Parathyroid adenoma (tissue), 2 donors: ENCODE results near the gene ZMIZ1.

Experiments
- H2AFZ ChIP-seq: fragments of 300-600 bp; sonication (generic); one replicate; pipeline ENCODE4 v1.7.0; 2017; ENCODE audit warnings: antibody characterized with exemption, mild to moderate bottlenecking
- H3K27ac ChIP-seq: fragments of 300-600 bp; sonication (generic); one replicate; pipeline ENCODE4 v1.7.0; 2017
- H3K27me3 ChIP-seq: fragments of 300-600 bp; sonication (generic); one replicate; pipeline ENCODE4 v1.7.0; 2017; ENCODE audit warnings: low read length; ENCODE audit not compliant: control insufficient read depth, insufficient read depth
- H3K36me3 ChIP-seq: fragments of 300-600 bp; sonication (generic); one replicate; pipeline ENCODE4 v1.7.0; 2017; ENCODE audit warnings: low read length; ENCODE audit not compliant: control insufficient read depth, insufficient read depth
- H3K4me1 ChIP-seq: fragments of 300-600 bp; sonication (generic); one replicate; pipeline ENCODE4 v1.7.0; 2017; ENCODE audit warnings: control low read depth
- H3K4me2 ChIP-seq: fragments of 300-600 bp; sonication (generic); one replicate; pipeline ENCODE4 v1.7.0; 2017; ENCODE audit warnings: low read length
- H3K4me3 ChIP-seq: fragments of 300-600 bp; sonication (generic); one replicate; pipeline ENCODE4 v1.7.0; 2017; ENCODE audit warnings: low read depth, low read length
- H3K79me2 ChIP-seq: fragments of 300-600 bp; sonication (generic); one replicate; pipeline ENCODE4 v1.7.0; 2017; ENCODE audit warnings: control low read depth
- H3K9ac ChIP-seq: fragments of 300-600 bp; sonication (generic); one replicate; pipeline ENCODE4 v1.7.0; 2017; ENCODE audit warnings: mild to moderate bottlenecking
- H3K9me3 ChIP-seq: fragments of 300-600 bp; sonication (generic); one replicate; pipeline ENCODE4 v1.7.0; 2017; ENCODE audit warnings: low read length; ENCODE audit not compliant: control insufficient read depth
- TF ChIP-seq, protein P1 (sequence below): fragments of 300-600 bp; sonication (generic); IDR thresholded peaks from one replicate; pipeline ENCODE4 v1.7.0; 2017; ENCODE audit warnings: antibody characterized with exemption, mild to moderate bottlenecking
- donor health status: primary hyperparathyroidism.

The ZMIZ1 gene

DNA sequence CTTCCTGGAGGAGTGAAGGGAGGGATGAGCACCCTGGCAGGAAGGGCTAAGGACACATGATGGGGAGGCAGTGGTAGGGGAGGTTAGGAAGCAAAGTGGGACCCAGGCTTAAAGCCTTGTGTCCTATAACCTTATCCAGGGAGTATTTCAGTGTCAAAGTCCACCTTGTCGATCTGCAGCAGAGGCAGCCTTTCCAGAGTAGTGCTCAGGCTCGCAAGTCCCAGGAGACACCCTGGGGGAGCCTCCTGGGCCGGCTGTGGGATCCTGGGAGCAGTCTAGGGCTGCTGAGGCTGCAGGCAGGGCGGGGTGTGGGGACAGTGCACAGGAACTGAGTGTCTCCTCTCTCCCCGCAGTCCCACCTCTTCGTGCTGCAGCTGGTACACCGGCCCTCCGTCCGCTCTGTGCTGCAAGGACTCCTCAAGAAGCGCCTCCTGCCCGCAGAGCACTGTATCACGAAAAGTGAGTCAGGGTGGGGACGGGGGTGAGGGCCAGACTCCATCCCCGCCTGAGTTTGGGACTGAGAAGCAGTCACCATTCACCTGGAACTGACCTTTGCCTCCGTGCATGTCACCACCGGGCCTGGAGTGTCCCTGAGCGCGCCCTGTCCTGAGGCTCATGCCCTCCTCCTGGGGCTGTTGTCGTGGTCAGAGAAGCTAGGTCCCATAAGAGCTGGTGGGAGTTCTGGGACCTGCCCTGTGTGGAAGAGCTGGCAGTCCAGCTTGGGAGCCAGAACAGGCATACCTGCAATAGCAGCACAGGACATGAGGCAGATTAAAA lies 233.2 kb downstream of the ZMIZ1 start:
- Histone ChIP-seq H3K4me2 (no peak overlapping the region), H3K9me3 (no peaks in the 10 kb centered on the region), H3K27ac (no peak overlapping the region), H3K4me1 (no peaks in the 10 kb centered on the region), H3K9ac (no peak overlapping the region), H3K4me3 (no peak overlapping the region), H3K27me3 (no peaks in the 10 kb centered on the region), H2AFZ (no peak overlapping the region), H3K79me2 (no peaks in the 10 kb centered on the region), H3K36me3 (no peaks in the 10 kb centered on the region)
- TF ChIP-seq, protein P1, sequence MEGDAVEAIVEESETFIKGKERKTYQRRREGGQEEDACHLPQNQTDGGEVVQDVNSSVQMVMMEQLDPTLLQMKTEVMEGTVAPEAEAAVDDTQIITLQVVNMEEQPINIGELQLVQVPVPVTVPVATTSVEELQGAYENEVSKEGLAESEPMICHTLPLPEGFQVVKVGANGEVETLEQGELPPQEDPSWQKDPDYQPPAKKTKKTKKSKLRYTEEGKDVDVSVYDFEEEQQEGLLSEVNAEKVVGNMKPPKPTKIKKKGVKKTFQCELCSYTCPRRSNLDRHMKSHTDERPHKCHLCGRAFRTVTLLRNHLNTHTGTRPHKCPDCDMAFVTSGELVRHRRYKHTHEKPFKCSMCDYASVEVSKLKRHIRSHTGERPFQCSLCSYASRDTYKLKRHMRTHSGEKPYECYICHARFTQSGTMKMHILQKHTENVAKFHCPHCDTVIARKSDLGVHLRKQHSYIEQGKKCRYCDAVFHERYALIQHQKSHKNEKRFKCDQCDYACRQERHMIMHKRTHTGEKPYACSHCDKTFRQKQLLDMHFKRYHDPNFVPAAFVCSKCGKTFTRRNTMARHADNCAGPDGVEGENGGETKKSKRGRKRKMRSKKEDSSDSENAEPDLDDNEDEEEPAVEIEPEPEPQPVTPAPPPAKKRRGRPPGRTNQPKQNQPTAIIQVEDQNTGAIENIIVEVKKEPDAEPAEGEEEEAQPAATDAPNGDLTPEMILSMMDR, result no peak

DNA sequence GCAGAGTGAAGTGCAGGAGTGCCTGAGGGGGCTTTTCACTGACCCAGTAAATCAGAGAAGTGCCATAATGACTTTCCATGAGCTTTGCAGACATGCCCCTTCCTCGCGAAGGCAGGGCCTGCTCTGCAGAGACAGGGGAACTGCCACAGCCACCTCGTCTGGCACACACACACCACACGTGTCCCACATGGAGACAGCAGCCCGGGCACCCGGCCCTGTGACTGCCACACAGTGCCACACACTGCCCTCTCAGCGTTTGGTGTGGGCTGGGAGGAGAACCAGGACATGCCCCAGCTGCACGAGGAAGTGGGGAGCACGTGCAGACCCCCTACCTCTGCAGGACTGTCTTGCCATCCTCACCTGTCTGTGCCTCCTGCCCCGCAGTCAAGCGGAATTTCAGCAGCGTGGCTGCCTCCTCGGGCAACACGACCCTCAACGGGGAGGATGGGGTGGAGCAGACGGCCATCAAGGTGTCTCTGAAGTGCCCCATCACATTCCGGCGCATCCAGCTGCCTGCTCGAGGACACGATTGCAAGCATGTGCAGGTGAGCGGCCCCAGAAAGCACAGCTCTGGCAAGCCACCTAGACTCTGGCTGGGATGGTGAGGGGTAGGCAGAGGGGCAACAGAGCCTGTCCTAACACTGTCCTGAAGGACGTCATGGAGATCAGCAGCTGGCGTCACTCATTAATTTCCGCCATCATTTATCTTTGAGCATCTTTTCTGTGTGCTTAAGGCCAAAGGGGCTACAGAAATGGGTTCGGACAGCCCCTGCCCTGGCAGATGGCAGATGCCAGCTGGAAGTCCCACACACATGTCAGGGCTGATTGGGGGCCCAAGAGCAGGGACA lies 235.1 kb downstream of the ZMIZ1 start:
- no peak overlapping the region for H3K27ac ChIP-seq
- no peak overlapping the region for H3K4me3 ChIP-seq
- H3K4me2 ChIP-seq, result no peak overlapping the region
- no peaks in the 10 kb centered on the region for H3K4me1 ChIP-seq
- no peaks in the 10 kb centered on the region for H3K79me2 ChIP-seq
- no peaks in the 10 kb centered on the region for H3K9me3 ChIP-seq
- no peaks in the 10 kb centered on the region for H3K27me3 ChIP-seq
- TF ChIP-seq, protein P1, result no peak
- no peak overlapping the region for H3K9ac ChIP-seq
- no peak overlapping the region for H2AFZ ChIP-seq
- H3K36me3 ChIP-seq, result no peaks in the 10 kb centered on the region

DNA sequence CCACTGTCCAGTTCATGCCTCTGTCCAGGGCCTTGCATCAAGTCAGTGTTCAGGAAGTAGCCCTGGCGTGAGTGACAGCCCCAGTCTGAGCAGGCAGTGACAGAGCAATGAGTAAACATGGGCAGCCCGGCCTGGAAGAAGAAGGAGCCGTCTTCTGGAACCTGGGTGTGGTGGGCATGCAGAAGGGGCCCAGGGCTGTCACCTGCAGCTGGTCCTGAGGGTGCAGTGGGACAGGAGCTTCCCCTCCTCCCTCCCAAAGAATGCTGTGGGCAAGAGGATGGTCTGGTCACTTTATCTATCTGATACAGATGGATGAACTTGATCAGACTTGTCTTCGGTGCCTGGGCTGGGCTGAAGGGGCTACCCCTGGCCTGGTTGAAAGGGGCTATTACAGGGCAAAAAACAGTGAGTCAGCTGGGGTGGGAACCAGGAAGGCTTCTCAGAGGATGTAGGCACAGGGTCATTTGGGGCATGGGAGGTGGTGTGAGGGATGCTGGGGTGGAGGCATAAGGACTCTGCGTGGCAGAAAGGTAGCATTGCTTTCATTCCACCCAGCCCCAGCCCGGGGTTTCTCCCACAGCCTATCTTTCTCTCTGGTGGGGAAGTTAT lies 235.8 kb downstream of the ZMIZ1 start:
- no peak overlapping the region for H3K9ac ChIP-seq
- H3K27ac ChIP-seq, result no peak overlapping the region
- H3K36me3 ChIP-seq, result no peaks in the 10 kb centered on the region

DNA sequence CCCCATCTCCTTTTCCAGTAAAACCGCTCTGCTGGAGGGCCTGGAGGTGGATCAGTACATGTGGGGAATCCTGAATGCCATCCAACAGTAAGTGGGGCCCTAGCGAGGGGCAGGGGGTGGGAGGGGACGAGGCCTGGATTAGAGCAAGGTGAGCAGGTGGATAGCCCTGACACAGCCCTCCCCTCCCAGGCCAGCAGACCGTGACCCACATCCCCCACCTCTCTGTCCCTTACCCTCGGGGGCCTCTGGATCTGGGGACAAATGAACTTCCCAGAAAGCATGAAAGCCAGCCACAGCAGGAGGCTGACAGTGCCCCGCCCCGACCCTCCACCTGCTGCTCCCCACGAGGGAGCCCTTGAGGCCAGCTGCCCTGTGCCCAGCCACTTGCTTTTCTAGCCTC lies 236.7 kb downstream of the ZMIZ1 start:
- Histone ChIP-seq H3K79me2 (no peaks in the 10 kb centered on the region), H3K27ac (no peak overlapping the region), H3K9ac (no peak overlapping the region), H3K4me3 (no peak overlapping the region), H2AFZ (no peak overlapping the region), H3K4me1 (no peaks in the 10 kb centered on the region), H3K27me3 (no peaks in the 10 kb centered on the region), H3K9me3 (no peaks in the 10 kb centered on the region), H3K4me2 (no peak overlapping the region), H3K36me3 (no peaks in the 10 kb centered on the region)
- TF ChIP-seq, protein P1, result no peak

More for the DNA sequence above, 235.8 kb downstream of the ZMIZ1 start:
- H3K4me1 ChIP-seq, result no peaks in the 10 kb centered on the region
- no peak overlapping the region for H2AFZ ChIP-seq
- no peak overlapping the region for H3K4me2 ChIP-seq
- TF ChIP-seq, protein P1, result no peak
- H3K4me3 ChIP-seq, result no peak overlapping the region
- no peaks in the 10 kb centered on the region for H3K9me3 ChIP-seq
- H3K79me2 ChIP-seq, result no peaks in the 10 kb centered on the region
- no peaks in the 10 kb centered on the region for H3K27me3 ChIP-seq
